GM04504 (cell line): Measurements from ENCODE around the gene BUB3.

Source experiments
- DNase-seq: peaks from one replicate; pipeline ENCODE4 v3.0.0-alpha.2; 2012; ENCODE audit warnings: low read depth

Gene BUB3

GRCh38 chr10:123154092-123154710 lies at the start of gene BUB3:
TSS of gene BUB3 (plus strand) at chr10:123154402. CDS start at chr10:123154918, 516 bp downstream.
- DNase-seq = peak; percentile 100

- no peak for DNase-seq
Measured at GRCh38 chr10:123109466-123109865, 44.7 kb upstream of the BUB3 start.

GRCh38 chr10:123117644-123118417 lies 36.4 kb upstream of the BUB3 start:
- DNase-seq = no peak

GRCh38 chr10:123119081-123119480 lies 35.1 kb upstream of the BUB3 start:
- no peak for DNase-seq

GRCh38 chr10:123126246-123126645 lies 28.0 kb upstream of the BUB3 start:
- DNase-seq = no peak

GRCh38 chr10:123129618-123130271 lies 24.5 kb upstream of the BUB3 start:
- DNase-seq = no peak

GRCh38 chr10:123132576-123133477 lies 21.4 kb upstream of the BUB3 start:
- DNase-seq = peak; percentile 42

- no peak for DNase-seq
Measured at GRCh38 chr10:123133541-123134342, 20.5 kb upstream of the BUB3 start.

- no peak for DNase-seq
Measured at GRCh38 chr10:123134343-123134914, 19.8 kb upstream of the BUB3 start.

GRCh38 chr10:123134915-123135414 lies 19.2 kb upstream of the BUB3 start:
- DNase-seq = no peak

GRCh38 chr10:123135415-123136141 lies 18.6 kb upstream of the BUB3 start, which contains the start of gene HMX3:
TSS of gene HMX3 (plus strand) at chr10:123135970. CDS start at chr10:123136051, 81 bp downstream.
- DNase-seq = no peak

- DNase-seq = no peak
Measured at GRCh38 chr10:123136221-123136805, 17.9 kb upstream of the BUB3 start.

GRCh38 chr10:123136806-123137642 lies 17.2 kb upstream of the BUB3 start:
- no peak for DNase-seq

- DNase-seq = no peak
Measured at GRCh38 chr10:123139165-123139520, 15.1 kb upstream of the BUB3 start.

GRCh38 chr10:123139521-123140163 lies 14.6 kb upstream of the BUB3 start:
- no peak for DNase-seq

- DNase-seq = no peak
Measured at GRCh38 chr10:123140164-123140982, 13.8 kb upstream of the BUB3 start.

GRCh38 chr10:123140983-123141390 lies 13.2 kb upstream of the BUB3 start:
- no peak for DNase-seq
